CD4-positive, alpha-beta memory T cell (primary cell): Measurements from ENCODE around the gene DMRT2. TPM values are rescaled to one million over a fixed set of nuclear protein-coding genes. Genes with fewer than 3 reads are reported as not detected.

Experiments used
- CTCF ChIA-PET: fragments of 350-600 bp; sonication (Branson Sonifier 250); formaldehyde crosslinking; loops from one replicate; lab custom pipeline; 2021; ENCODE audit warnings: inconsistent platforms; ENCODE audit not compliant: partially characterized antibody; lab: Charles Lee
- POLR2A ChIA-PET: fragments of 350-600 bp; sonication (Branson Sonifier 250); formaldehyde crosslinking; loops from one replicate; lab custom pipeline; 2021; ENCODE audit not compliant: partially characterized antibody; lab: Charles Lee
- DNase-seq, 5 donors: peaks; one replicate each; pipeline versions ENCODE4 v3.0.0 to v3.0.0-alpha.2; 2020 to 2022; ENCODE audit warnings: mixed read lengths in 1 of 5
- H3K27ac ChIP-seq: one replicate; pipeline ENCODE4 v1.7.0; 2013; ENCODE audit warnings: low read depth, low read length
- H3K27me3 ChIP-seq: 2 replicates; pipeline ENCODE4 v1.7.0; 2013; ENCODE audit warnings: mild to moderate bottlenecking, low read length, moderate library complexity; ENCODE audit not compliant: insufficient read depth
- H3K36me3 ChIP-seq: 2 replicates; pipeline ENCODE4 v1.7.0; 2013; ENCODE audit warnings: mild to moderate bottlenecking, low read length, moderate library complexity; ENCODE audit not compliant: insufficient read depth
- H3K4me1 ChIP-seq: 2 replicates; pipeline ENCODE4 v1.7.0; 2013; ENCODE audit warnings: mild to moderate bottlenecking, low read length, moderate library complexity; ENCODE audit not compliant: insufficient read depth
- H3K4me3 ChIP-seq, 2 donors: one replicate each; pipeline ENCODE4 v1.7.0; 2013; ENCODE audit warnings: low read length in 2 of 2, mild to moderate bottlenecking in 1 of 2
- H3K9me3 ChIP-seq, 2 donors: one replicate each; pipeline ENCODE4 v1.7.0; 2013; ENCODE audit warnings: low read length in 2 of 2, control low read depth in 1 of 2; ENCODE audit not compliant: control insufficient read depth in 1 of 2
- H3K27ac Mint-ChIP-seq, 7 donors: one replicate each; pipeline ENCODE4 v1.8.0; 2020 to 2021; ENCODE audit warnings: mixed read lengths in 7 of 7, mild to moderate bottlenecking in 6 of 7, inconsistent platforms in 3 of 7, moderate library complexity in 3 of 7
- H3K27me3 Mint-ChIP-seq, 2 donors: one replicate each; pipeline ENCODE4 v1.8.0; 2020 to 2021; ENCODE audit warnings: mixed read lengths in 2 of 2
- H3K36me3 Mint-ChIP-seq, 2 donors: one replicate each; pipeline ENCODE4 v1.8.0; 2020 to 2021; ENCODE audit warnings: mixed read lengths in 2 of 2, inconsistent platforms in 1 of 2, mild to moderate bottlenecking in 1 of 2
- H3K4me1 Mint-ChIP-seq, 4 donors: one replicate each; pipeline ENCODE4 v1.8.0; 2020 to 2021; ENCODE audit warnings: mixed read lengths in 4 of 4, mild to moderate bottlenecking in 1 of 4
- H3K4me3 Mint-ChIP-seq, 8 donors: one replicate each; pipeline ENCODE4 v1.8.0; 2020 to 2021; ENCODE audit warnings: mixed read lengths in 8 of 8, mild to moderate bottlenecking in 7 of 8, moderate library complexity in 6 of 8, inconsistent platforms in 3 of 8
- H3K9me3 Mint-ChIP-seq, 8 donors: one replicate each; pipeline ENCODE4 v1.8.0; 2020 to 2021; ENCODE audit warnings: mixed read lengths in 8 of 8, mild to moderate bottlenecking in 5 of 8, inconsistent platforms in 3 of 8, moderate library complexity in 1 of 8
- intact Hi-C: fragments of 100-400 bp; cut with micrococcal nuclease; formaldehyde crosslinking; loops from one replicate; pipeline ENCODE4 v1.15.1; 2023
- polyA plus RNA-seq, 2 donors: library from polyadenylated mRNA; unstranded; fragments of 300-500 nt; fragmentation: Illumina TruSeq; gene quantifications; one replicate each; pipeline ENCODE4 v1.2.3, GENCODE V29; 2021
- total RNA-seq, 2 experiments: library from RNA; stranded (reverse); gene quantifications; one replicate each; pipeline ENCODE4 v1.2.3, GENCODE V29; 2021

Gene DMRT2
- total and polyA plus RNA-seq, 4 experiments from 2014 or later, result 0.08 to 0.23 TPM; not detected in 2

DNA sequence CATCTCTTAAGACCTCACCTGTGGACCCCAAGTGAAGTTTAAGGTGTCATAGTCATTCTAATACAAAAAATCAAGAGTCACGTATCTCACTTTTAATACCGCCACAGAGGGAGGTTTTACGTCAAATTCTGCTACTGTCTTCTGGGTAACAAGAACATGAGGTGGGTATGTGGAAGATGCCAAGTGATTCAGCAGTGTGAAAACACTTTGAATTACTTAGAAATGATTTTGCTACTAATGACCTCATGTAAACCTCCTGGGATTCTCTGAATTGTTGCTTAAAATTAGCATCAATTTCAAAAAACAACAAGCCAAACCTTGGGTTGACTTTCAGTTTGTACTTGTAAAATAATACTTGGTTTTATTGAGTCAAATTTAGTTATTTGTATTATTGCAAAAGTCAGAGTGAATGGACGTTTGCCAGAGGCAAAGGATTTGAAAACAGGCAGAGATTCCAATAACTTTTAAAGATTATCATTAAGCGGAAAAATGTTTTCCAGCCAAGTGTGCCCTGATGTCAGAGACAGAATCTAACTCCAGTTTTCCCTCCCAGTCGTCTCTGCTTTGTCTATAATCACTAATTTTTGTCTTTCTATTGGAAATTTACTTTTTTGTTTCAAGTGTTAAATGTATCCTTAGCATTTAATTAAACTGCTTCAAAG is 8.8 kb downstream of the DMRT2 start:
- no peak for DNase-seq
- no peak overlapping the region for H3K27ac ChIP-seq

GRCh38 chr9:1065130-1065529 is 15.0 kb downstream of the DMRT2 start:
- Histone ChIP-seq H3K27ac (no peak overlapping the region), H3K36me3 (no peaks in the 10 kb centered on the region), H3K9me3 (no peaks in the 10 kb centered on the region), H3K4me3 (no peak overlapping the region), H3K27me3 (no peaks in the 10 kb centered on the region), H3K4me1 (no peaks in the 10 kb centered on the region)
- Mint-ChIP-seq H3K36me3 (no peaks in the 10 kb centered on the region), H3K4me3 (no peak overlapping the region), H3K4me1 (no peaks in the 10 kb centered on the region), H3K27ac (no peak overlapping the region), H3K9me3 (peaks cover 0 to 19% (median 4%) of the 10 kb centered on the region in 8 donors), H3K27me3 (peaks cover 9 to 14% of the 10 kb centered on the region in 2 donors)
- intact Hi-C loops, result no loop called here
- POLR2A ChIA-PET, result no interaction called here
- CTCF ChIA-PET, result interaction anchor here (1.6 kb wide), 1 partner anchor 10 kb away, joined by 4 read pairs; no protein-coding TSS in a partner anchor
- DNase-seq, result no peak

More for the DNA sequence above, 8.8 kb downstream of the DMRT2 start:
- H3K4me1 ChIP-seq, result no peaks in the 10 kb centered on the region
- Mint-ChIP-seq H3K4me1 (peaks cover 0 to 2% (median 0%) of the 10 kb centered on the region in 4 donors), H3K4me3 (no peak overlapping the region), H3K36me3 (no peaks in the 10 kb centered on the region), H3K27ac (no peak overlapping the region), H3K27me3 (peaks cover 20 to 32% of the 10 kb centered on the region in 2 donors), H3K9me3 (peaks cover 0 to 5% (median 2%) of the 10 kb centered on the region in 8 donors)
- intact Hi-C loops, result no loop called here
- POLR2A ChIA-PET, result no interaction called here
- H3K27me3 ChIP-seq, result no peaks in the 10 kb centered on the region
- H3K36me3 ChIP-seq, result no peaks in the 10 kb centered on the region
- no peak overlapping the region for H3K4me3 ChIP-seq
- H3K9me3 ChIP-seq, result no peaks in the 10 kb centered on the region
- CTCF ChIA-PET, result no interaction called here

DNA sequence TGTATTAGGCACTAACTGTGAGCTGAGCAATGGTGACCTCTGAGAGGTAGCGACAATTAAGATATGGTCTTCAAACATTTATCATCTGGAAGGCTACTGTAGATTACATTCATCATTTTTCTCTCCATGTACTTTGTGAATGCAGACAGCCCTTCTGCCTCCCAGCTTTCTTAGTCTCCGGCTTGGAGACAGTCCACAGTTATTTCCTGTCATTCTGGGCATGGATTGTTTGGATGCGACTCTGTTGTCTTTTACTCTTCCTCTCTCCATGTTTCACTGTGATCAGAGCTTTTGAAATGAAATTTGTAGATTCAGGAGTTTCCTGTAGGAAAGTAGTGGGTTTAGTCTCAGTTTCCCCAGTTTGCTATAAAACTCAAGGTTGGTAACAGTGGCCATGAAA is 20.5 kb downstream of the DMRT2 start:
- no peak overlapping the region for H3K4me3 Mint-ChIP-seq
- Histone ChIP-seq H3K36me3 (no peaks in the 10 kb centered on the region), H3K27ac (no peak overlapping the region), H3K27me3 (no peaks in the 10 kb centered on the region), H3K9me3 (no peaks in the 10 kb centered on the region), H3K4me3 (no peak overlapping the region), H3K4me1 (no peaks in the 10 kb centered on the region)
- H3K27me3 Mint-ChIP-seq, result peaks cover 5 to 6% of the 10 kb centered on the region in 2 donors
- intact Hi-C loops, result no loop called here
- no peak for DNase-seq
- H3K36me3 Mint-ChIP-seq, result no peaks in the 10 kb centered on the region
- ChIA-PET CTCF (no interaction called here), POLR2A (no interaction called here)
- H3K9me3 Mint-ChIP-seq, result peaks cover 0 to 19% (median 3%) of the 10 kb centered on the region in 8 donors
- no peaks in the 10 kb centered on the region for H3K4me1 Mint-ChIP-seq
- H3K27ac Mint-ChIP-seq, result no peak overlapping the region

DNA sequence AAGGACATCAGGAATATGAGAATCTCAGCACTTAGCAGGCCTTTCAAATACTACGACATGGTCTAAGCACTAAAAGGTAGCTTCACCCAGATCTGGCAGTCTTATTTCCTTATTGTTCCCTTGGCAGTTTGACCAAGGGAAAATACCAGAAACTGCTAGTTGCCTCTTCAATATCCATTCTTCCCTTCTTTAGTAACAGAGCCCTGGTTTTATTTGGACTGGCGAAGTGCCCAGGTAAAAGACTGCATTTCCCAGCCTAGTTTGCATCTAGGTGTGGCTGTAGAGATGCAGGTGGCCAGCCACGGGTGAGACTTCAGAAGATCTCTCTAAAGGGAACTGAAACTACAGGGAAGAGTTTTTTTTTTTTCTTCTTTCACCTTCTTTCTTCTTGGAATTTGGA is 21.6 kb downstream of the DMRT2 start:
- ChIA-PET CTCF (no interaction called here), POLR2A (no interaction called here)
- Mint-ChIP-seq H3K4me1 (no peaks in the 10 kb centered on the region), H3K27me3 (peaks cover 7 to 11% of the 10 kb centered on the region in 2 donors), H3K27ac (no peak overlapping the region), H3K9me3 (peaks cover 0 to 16% (median 3%) of the 10 kb centered on the region in 8 donors), H3K36me3 (no peaks in the 10 kb centered on the region), H3K4me3 (no peak overlapping the region)
- Histone ChIP-seq H3K4me1 (no peaks in the 10 kb centered on the region), H3K27me3 (no peaks in the 10 kb centered on the region), H3K27ac (no peak overlapping the region), H3K4me3 (no peak overlapping the region), H3K36me3 (no peaks in the 10 kb centered on the region), H3K9me3 (no peaks in the 10 kb centered on the region)
- intact Hi-C loops, result no loop called here
- DNase-seq, result no peak

- Mint-ChIP-seq H3K4me3 (no peak overlapping the region), H3K27ac (no peak overlapping the region), H3K36me3 (no peaks in the 10 kb centered on the region), H3K4me1 (no peaks in the 10 kb centered on the region), H3K27me3 (peaks cover 5 to 7% of the 10 kb centered on the region in 2 donors), H3K9me3 (peaks cover 0 to 3% (median 0%) of the 10 kb centered on the region in 8 donors)
- DNase-seq, result no peak
- ChIA-PET CTCF (no interaction called here), POLR2A (no interaction called here)
- H3K4me3 ChIP-seq, result no peak overlapping the region
- H3K4me1 ChIP-seq, result no peaks in the 10 kb centered on the region
- no peaks in the 10 kb centered on the region for H3K36me3 ChIP-seq
- H3K27me3 ChIP-seq, result no peaks in the 10 kb centered on the region
- H3K9me3 ChIP-seq, result no peaks in the 10 kb centered on the region
- no peak overlapping the region for H3K27ac ChIP-seq
- intact Hi-C loops, result no loop called here
These were observed 23.3 kb downstream of the DMRT2 start for GRCh38 chr9:1073497-1073896.

GRCh38 chr9:1077616-1078015 is 27.5 kb downstream of the DMRT2 start:
- H3K9me3 Mint-ChIP-seq, result no peaks in the 10 kb centered on the region
- CTCF ChIA-PET, result no interaction called here
- H3K36me3 Mint-ChIP-seq, result no peaks in the 10 kb centered on the region

DNA sequence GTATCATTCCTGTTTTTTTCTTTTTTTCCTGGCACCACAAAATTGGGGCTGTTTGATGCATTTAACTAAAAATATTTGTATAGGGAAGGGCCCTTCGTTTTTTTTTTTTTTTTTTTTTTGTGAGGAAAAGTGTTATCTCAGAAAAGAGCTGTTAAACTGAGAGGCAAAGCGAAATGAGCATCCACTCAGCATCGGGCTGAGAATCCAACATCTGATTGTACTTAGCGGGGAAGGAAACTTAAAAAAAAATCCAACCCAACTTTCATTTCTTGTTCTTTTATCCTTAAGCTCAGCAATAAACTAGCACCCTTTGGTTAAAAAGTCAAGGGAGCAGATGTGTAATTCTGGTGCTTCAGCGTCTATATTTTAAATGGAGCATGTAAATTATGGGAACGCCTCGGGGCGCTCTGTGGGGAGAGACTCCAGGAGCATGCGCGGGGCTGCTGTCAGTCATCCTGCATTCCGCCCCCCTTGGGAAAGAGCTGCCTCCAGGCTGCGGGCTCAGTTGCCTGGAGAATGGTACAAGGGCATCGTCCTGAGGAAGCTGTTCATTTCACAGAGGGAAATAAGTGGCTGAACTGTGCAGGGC is 33.3 kb downstream of the DMRT2 start:
- Mint-ChIP-seq H3K4me1 (peaks cover 0 to 2% (median 0%) of the 10 kb centered on the region in 4 donors), H3K9me3 (peaks cover 0 to 1% (median 0%) of the 10 kb centered on the region in 8 donors), H3K4me3 (no peak overlapping the region), H3K36me3 (no peaks in the 10 kb centered on the region), H3K27ac (no peak overlapping the region), H3K27me3 (peaks cover 2 to 8% of the 10 kb centered on the region in 2 donors)
- intact Hi-C loops, result no loop called here
- DNase-seq, result no peak
- no peak overlapping the region for H3K4me3 ChIP-seq
- POLR2A ChIA-PET, result no interaction called here
- no peaks in the 10 kb centered on the region for H3K36me3 ChIP-seq
- no peaks in the 10 kb centered on the region for H3K27me3 ChIP-seq
- H3K9me3 ChIP-seq, result no peaks in the 10 kb centered on the region
- H3K4me1 ChIP-seq, result no peaks in the 10 kb centered on the region
- CTCF ChIA-PET, result no interaction called here
- no peak overlapping the region for H3K27ac ChIP-seq

More at GRCh38 chr9:1077616-1078015, 27.5 kb downstream of the DMRT2 start:
- no peaks in the 10 kb centered on the region for H3K27me3 ChIP-seq
- no peak overlapping the region for H3K27ac Mint-ChIP-seq
- H3K4me1 Mint-ChIP-seq, result no peaks in the 10 kb centered on the region
- H3K4me3 ChIP-seq, result no peak overlapping the region
- H3K36me3 ChIP-seq, result no peaks in the 10 kb centered on the region
- H3K27ac ChIP-seq, result no peak overlapping the region
- intact Hi-C loops, result no loop called here
- DNase-seq, result no peak
- POLR2A ChIA-PET, result no interaction called here
- no peaks in the 10 kb centered on the region for H3K4me1 ChIP-seq
- peaks cover 3 to 10% of the 10 kb centered on the region in 2 donors for H3K27me3 Mint-ChIP-seq
- H3K4me3 Mint-ChIP-seq, result no peak overlapping the region
- no peaks in the 10 kb centered on the region for H3K9me3 ChIP-seq
